ENCODE data around the gene C10orf53. TPM values are rescaled to one million over a fixed set of nuclear protein-coding genes. Genes with fewer than 3 reads are reported as not detected.

C10orf53 gene
- total and polyA plus RNA-seq, 2 of the 4 experiments (the other 2 are of a cell fraction) = not detected

- in situ Hi-C loops (cut with MboI; ENCODE audit: low sequenced_read_pairs) = no loop called here
- Histone ChIP-seq H2AFZ (replicated peaks; ENCODE audit: low read length, poor library complexity) (no peak overlapping the region), H2BK15ac (ENCODE audit: low read depth, low read length) (no peak overlapping the region), H3K36me3 (ENCODE audit: control insufficient read depth, insufficient read depth, low read length) (no peaks in the 10 kb centered on the region), H3K56ac (ENCODE audit: extremely low read depth, insufficient read depth, low read length) (no peak overlapping the region), H3K14ac (replicated peaks; ENCODE audit: low read depth, low read length) (no peak overlapping the region), H3K79me1 (ENCODE audit: low read depth in 1 of 2, low read length in 2 of 2) (no peaks in the 10 kb centered on the region), H3K9me3 (ENCODE audit: control insufficient read depth, insufficient read depth, low read length) (no peaks in the 10 kb centered on the region), H3K4me3 (ENCODE audit: insufficient read depth, low read depth, low read length) (no peak overlapping the region), H3K18ac (ENCODE audit: low read depth, low read length) (no peak overlapping the region), H3K4me1 (ENCODE audit: control insufficient read depth, insufficient read depth, low read length) (no peaks in the 10 kb centered on the region), H3K27ac (ENCODE audit: insufficient read depth, low read length) (no peak overlapping the region), H2AK9ac (replicated peaks; ENCODE audit: low read depth, low read length, poor library complexity) (no peak overlapping the region), H4K91ac (ENCODE audit: insufficient read depth, low read depth, low read length) (no peak overlapping the region), H3K27me3 (ENCODE audit: control insufficient read depth, insufficient read depth, low read length) (peaks cover 22% of the 10 kb centered on the region), H3K23ac (ENCODE audit: low read depth, low read length) (no peak overlapping the region), H2BK120ac (ENCODE audit: low read depth, low read length) (no peak overlapping the region), H4K20me1 (ENCODE audit: insufficient read depth, low read length) (no peaks in the 10 kb centered on the region), H2AK5ac (ENCODE audit: low read depth, low read length) (no peak overlapping the region), H3K9ac (ENCODE audit: low read depth, low read length) (no peak overlapping the region), H3K9me1 (ENCODE audit: insufficient read depth, low read length) (no peaks in the 10 kb centered on the region), H3K4me2 (ENCODE audit: low read depth, low read length) (no peak overlapping the region), H4K5ac (ENCODE audit: low read depth, low read length) (no peak overlapping the region), H2BK5ac (ENCODE audit: low read depth, low read length, poor library complexity, severe bottlenecking) (no peak overlapping the region), H3K4ac (ENCODE audit: low read depth, low read length) (no peak overlapping the region), H2BK20ac (ENCODE audit: low read depth, low read length) (no peak overlapping the region), H4K8ac (ENCODE audit: low read depth in 2 of 2, low read length in 2 of 2) (no peak overlapping the region)
- DNase-seq (no peak), ATAC-seq (ENCODE audit: low read depth) (no peak)
- TF ChIP-seq CEBPB (IDR thresholded peaks at IDR 0.05; ENCODE audit: low read depth, low read length) (no peak), RFX5 (IDR thresholded peaks at IDR 0.05; ENCODE audit: low read depth, low read length) (no peak), MXI1 (IDR thresholded peaks at IDR 0.05; ENCODE audit: borderline replicate concordance, low read depth, low read length) (no peak), RCOR1 (IDR thresholded peaks at IDR 0.05; ENCODE audit: insufficient replicate concordance, low read length) (no peak), ELK1 (IDR thresholded peaks at IDR 0.05; ENCODE audit: borderline replicate concordance, low read depth, low read length) (no peak), BHLHE40 (IDR thresholded peaks at IDR 0.05; ENCODE audit: low read depth, low read length) (no peak), MAFK (IDR thresholded peaks at IDR 0.05; ENCODE audit: low read depth, low read length) (no peak), NFE2L2 (IDR thresholded peaks at IDR 0.05; ENCODE audit: low read depth, low read length) (no peak), CTCF (conservative IDR thresholded peaks at IDR 0.05; ENCODE audit: low read depth, low read length) (no peak), RAD21 (IDR thresholded peaks at IDR 0.05; ENCODE audit: low read length) (no peak), CHD1 (IDR thresholded peaks at IDR 0.05; ENCODE audit: low read depth, low read length) (no peak), SMC3 (IDR thresholded peaks at IDR 0.05; ENCODE audit: low read depth, low read length) (no peak), POLR2A (IDR thresholded peaks at IDR 0.05; ENCODE audit: low read depth, low read length) (no peak), MAZ (IDR thresholded peaks at IDR 0.05; ENCODE audit: borderline replicate concordance, low read depth, low read length) (no peak), FOS (IDR thresholded peaks at IDR 0.05; ENCODE audit: low read depth, low read length) (no peak)
- TF ChIP-seq, protein P1, sequence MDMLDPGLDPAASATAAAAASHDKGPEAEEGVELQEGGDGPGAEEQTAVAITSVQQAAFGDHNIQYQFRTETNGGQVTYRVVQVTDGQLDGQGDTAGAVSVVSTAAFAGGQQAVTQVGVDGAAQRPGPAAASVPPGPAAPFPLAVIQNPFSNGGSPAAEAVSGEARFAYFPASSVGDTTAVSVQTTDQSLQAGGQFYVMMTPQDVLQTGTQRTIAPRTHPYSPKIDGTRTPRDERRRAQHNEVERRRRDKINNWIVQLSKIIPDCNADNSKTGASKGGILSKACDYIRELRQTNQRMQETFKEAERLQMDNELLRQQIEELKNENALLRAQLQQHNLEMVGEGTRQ (IDR thresholded peaks at IDR 0.05; ENCODE audit: low read depth, low read length) = no peak
- ChIA-PET POLR2A (ENCODE audit: unreplicated experiment) (no interaction called here), CTCF (interaction anchor here (1.3 kb wide), 1 partner anchor 40 kb away, joined by 3 read pairs; no protein-coding TSS in a partner anchor)
- intact Hi-C loops (cut with micrococcal nuclease) = no loop called here
- 17% methylated on average over 2 of the region's 13 CpGs; no CpG with 5 or more reads in 1 of the 2 experiments for WGBS, 2 experiments (ENCODE audit: extremely low coverage in 2 of 2, insufficient read length in 1 of 2)
- no TSS peak for BruUV-seq (replicated peaks)
- dilution Hi-C loops (cut with HindIII; ENCODE audit: low sequenced_read_pairs, unreplicated experiment) = no loop called here
Measured at GRCh38 chr10:49633327-49634068, 46.0 kb upstream of the C10orf53 start.

Data from IMR-90 (cell line).